Neuronal stem cell (in vitro differentiated cells): ENCODE data around the gene CDH13.

Experiments used
- DNase-seq: peaks from one replicate; pipeline ENCODE4 v3.0.0-alpha.2; 2013; ENCODE audit warnings: low spot score
- H2AFZ ChIP-seq: one replicate; pipeline ENCODE4 v1.6.1; 2013; ENCODE audit warnings: mild to moderate bottlenecking, low read length, inconsistent platforms
- H2AK5ac ChIP-seq: 2 replicates; pipeline ENCODE4 v1.6.1; 2013; ENCODE audit warnings: low read depth, mild to moderate bottlenecking, inconsistent platforms, low read length, moderate library complexity, mixed read lengths
- H2BK120ac ChIP-seq: 2 replicates; pipeline ENCODE4 v1.6.1; 2013; ENCODE audit warnings: low read depth, mild to moderate bottlenecking, inconsistent platforms, low read length, moderate library complexity, mixed read lengths
- H2BK12ac ChIP-seq: one replicate; pipeline ENCODE4 v1.6.1; 2013; ENCODE audit warnings: low read length, inconsistent platforms
- H2BK15ac ChIP-seq: 2 replicates; pipeline ENCODE4 v1.6.1; 2013; ENCODE audit warnings: mild to moderate bottlenecking, low read length, inconsistent platforms, mixed read lengths
- H2BK5ac ChIP-seq: one replicate; pipeline ENCODE4 v1.6.1; 2013; ENCODE audit warnings: inconsistent platforms, mild to moderate bottlenecking, low read length, moderate library complexity
- H3K14ac ChIP-seq: one replicate; pipeline ENCODE4 v1.6.1; 2013; ENCODE audit warnings: low read length, inconsistent platforms
- H3K18ac ChIP-seq: 2 replicates; pipeline ENCODE4 v1.6.1; 2013; ENCODE audit warnings: low read length, inconsistent platforms
- H3K23ac ChIP-seq: 2 replicates; pipeline ENCODE4 v1.6.1; 2013; ENCODE audit warnings: low read depth, mild to moderate bottlenecking, mixed read lengths, low read length, inconsistent platforms; ENCODE audit not compliant: poor library complexity
- H3K27ac ChIP-seq: replicated peaks from 3 replicates; pipeline ENCODE4 v1.5.1; 2013; ENCODE audit warnings: low read length, inconsistent platforms
- H3K27me3 ChIP-seq, 3 experiments: 2 replicates each; pipeline ENCODE4 v1.6.1; 2013; ENCODE audit warnings: low read length in 3 of 3, mild to moderate bottlenecking in 2 of 3, inconsistent platforms in 1 of 3, low read depth in 1 of 3, mixed read lengths in 1 of 3, moderate library complexity in 1 of 3; ENCODE audit not compliant: control insufficient read depth in 3 of 3, insufficient read depth in 3 of 3
- H3K36me3 ChIP-seq, 2 donors: replicated peaks in 1 of 2; 2 replicates each; pipeline ENCODE4 v1.6.1; 2013; ENCODE audit warnings: low read length in 2 of 2; ENCODE audit not compliant: control insufficient read depth in 2 of 2, insufficient read depth in 2 of 2
- H3K4ac ChIP-seq: 2 replicates; pipeline ENCODE4 v1.6.1; 2013; ENCODE audit warnings: inconsistent platforms, mild to moderate bottlenecking, low read length, moderate library complexity
- H3K4me1 ChIP-seq, 2 donors: 1 replicate in 1 of 2; 2 replicates in 1 of 2; pipeline ENCODE4 v1.6.1; 2013; ENCODE audit warnings: low read length in 2 of 2, low read depth in 1 of 2; ENCODE audit not compliant: control insufficient read depth in 2 of 2, insufficient read depth in 1 of 2
- H3K4me2 ChIP-seq: one replicate; pipeline ENCODE4 v1.6.1; 2013; ENCODE audit warnings: mild to moderate bottlenecking, low read length, inconsistent platforms; ENCODE audit not compliant: insufficient read depth, poor library complexity, severe bottlenecking
- H3K4me3 ChIP-seq, 2 donors: 2 replicates each; pipeline ENCODE4 v1.5.1; 2013; ENCODE audit warnings: low read length in 2 of 2, mild to moderate bottlenecking in 2 of 2, inconsistent platforms in 1 of 2, moderate library complexity in 1 of 2
- H3K79me1 ChIP-seq: one replicate; pipeline ENCODE4 v1.6.1; 2013; ENCODE audit warnings: low read depth, mild to moderate bottlenecking, inconsistent platforms, low read length, moderate library complexity
- H3K9ac ChIP-seq: one replicate; pipeline ENCODE4 v1.6.1; 2013; ENCODE audit warnings: mild to moderate bottlenecking, low read depth, low read length, inconsistent platforms; ENCODE audit not compliant: poor library complexity
- H3K9me3 ChIP-seq, 2 donors: replicated peaks in 1 of 2; 2 replicates each; pipeline versions ENCODE3 to v1.6.1; 2013; ENCODE audit warnings: low read length in 2 of 2, mild to moderate bottlenecking in 2 of 2, inconsistent platforms in 1 of 2, low read depth in 1 of 2, mixed read lengths in 1 of 2, moderate library complexity in 1 of 2; ENCODE audit not compliant: control insufficient read depth in 2 of 2, insufficient read depth in 1 of 2
- H4K8ac ChIP-seq: one replicate; pipeline ENCODE4 v1.6.1; 2013; ENCODE audit warnings: low read depth, mild to moderate bottlenecking, inconsistent platforms, low read length, moderate library complexity
- H4K91ac ChIP-seq: one replicate; pipeline ENCODE4 v1.6.1; 2013; ENCODE audit warnings: low read length, low read depth, mild to moderate bottlenecking, inconsistent platforms; ENCODE audit not compliant: poor library complexity
- WGBS, 2 donors: extraction: QIAGEN DNeasy Blood & Tissue Kit; methylation state at CpG; one replicate each; pipeline ENCODE4 v1.1.7; 2013; ENCODE audit warnings: missing lambda C conversion rate in 2 of 2, mixed read lengths in 1 of 2; ENCODE audit not compliant: insufficient read length in 2 of 2, insufficient replicate concordance in 1 of 2; ENCODE audit errors: extremely low coverage in 2 of 2; 5-methylcytosine and 5-hydroxymethylcytosine counted together

The CDH13 gene

DNA sequence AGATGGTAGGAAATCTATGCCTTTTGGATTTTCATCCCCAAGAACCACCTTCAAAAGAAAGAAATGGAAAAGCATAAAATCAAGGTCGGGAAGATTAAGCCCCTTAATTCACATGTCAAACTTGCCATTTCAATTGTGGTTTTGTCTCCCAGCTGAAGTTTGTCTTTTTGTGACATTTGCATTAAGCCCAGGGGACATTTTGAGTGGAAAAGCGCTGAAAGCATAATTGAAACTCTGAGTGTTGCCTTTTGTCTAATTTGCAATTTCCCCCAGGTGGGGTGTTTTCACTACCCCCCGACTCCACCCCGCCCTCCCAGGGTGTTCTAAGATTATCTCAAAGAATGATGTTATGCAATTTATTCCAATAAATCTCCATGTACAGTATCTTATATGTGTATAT, 396.2 kb downstream of the CDH13 start:
- H2AFZ ChIP-seq = no peak overlapping the region
- no peak overlapping the region for H3K4me2 ChIP-seq
- no peak overlapping the region for H4K91ac ChIP-seq
- H3K14ac ChIP-seq = no peak overlapping the region
- H3K18ac ChIP-seq = no peak overlapping the region
- H3K9ac ChIP-seq = no peak overlapping the region
- no peaks in the 10 kb centered on the region for H3K79me1 ChIP-seq
- H3K23ac ChIP-seq = no peak overlapping the region
- H2BK12ac ChIP-seq = no peak overlapping the region
- DNase-seq = no peak
- H2BK15ac ChIP-seq = no peak overlapping the region
- peaks cover 0 to 2% of the 10 kb centered on the region in 2 donors for H3K9me3 ChIP-seq
- H4K8ac ChIP-seq = no peak overlapping the region
- no peak overlapping the region for H2BK120ac ChIP-seq
- no peak overlapping the region for H3K4ac ChIP-seq
- H3K36me3 ChIP-seq = no peaks in the 10 kb centered on the region
- H2AK5ac ChIP-seq = no peak overlapping the region
- no peak overlapping the region for H3K4me3 ChIP-seq
- no peaks in the 10 kb centered on the region for H3K27me3 ChIP-seq
- no peaks in the 10 kb centered on the region for H3K4me1 ChIP-seq
- WGBS, 2 donors = no CpG with 5 or more reads among the region's 4 CpGs
- no peak overlapping the region for H3K27ac ChIP-seq
- no peak overlapping the region for H2BK5ac ChIP-seq

DNA sequence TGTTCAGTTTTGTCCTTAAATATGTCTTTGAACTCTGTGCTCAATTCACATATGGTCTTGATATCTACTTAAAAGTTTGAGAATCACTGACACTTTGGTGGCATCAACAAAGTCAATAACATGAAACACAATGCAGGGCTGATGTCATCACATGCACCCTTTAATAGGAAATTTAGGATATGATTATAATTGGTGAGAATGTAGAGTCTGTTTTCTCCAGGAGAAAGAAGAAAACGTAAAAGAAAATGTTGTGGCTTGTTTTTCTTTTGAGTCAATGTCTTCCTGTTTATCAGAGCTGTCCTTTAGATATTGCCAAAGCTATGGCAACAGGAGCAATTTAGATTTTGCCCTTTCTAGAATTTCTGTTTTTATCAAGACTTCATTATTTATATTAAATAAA, 396.9 kb downstream of the CDH13 start:
- Histone ChIP-seq H4K91ac (no peak overlapping the region), H3K27me3 (no peaks in the 10 kb centered on the region), H3K4me3 (no peak overlapping the region), H3K36me3 (no peaks in the 10 kb centered on the region), H2AFZ (no peak overlapping the region), H3K9ac (no peak overlapping the region), H3K27ac (no peak overlapping the region), H3K4me2 (no peak overlapping the region), H3K9me3 (peaks cover 0 to 2% of the 10 kb centered on the region in 2 donors), H3K79me1 (no peaks in the 10 kb centered on the region), H2BK12ac (no peak overlapping the region), H2BK5ac (no peak overlapping the region), H2BK15ac (no peak overlapping the region), H3K4ac (no peak overlapping the region), H3K18ac (no peak overlapping the region), H2BK120ac (no peak overlapping the region), H2AK5ac (no peak overlapping the region), H3K23ac (no peak overlapping the region), H3K4me1 (no peaks in the 10 kb centered on the region), H3K14ac (no peak overlapping the region), H4K8ac (no peak overlapping the region)
- DNase-seq = no peak
- 100% methylated on average over 1 of the region's 1 CpG; no CpG with 5 or more reads in 1 of the 2 donors for WGBS, 2 donors

DNA sequence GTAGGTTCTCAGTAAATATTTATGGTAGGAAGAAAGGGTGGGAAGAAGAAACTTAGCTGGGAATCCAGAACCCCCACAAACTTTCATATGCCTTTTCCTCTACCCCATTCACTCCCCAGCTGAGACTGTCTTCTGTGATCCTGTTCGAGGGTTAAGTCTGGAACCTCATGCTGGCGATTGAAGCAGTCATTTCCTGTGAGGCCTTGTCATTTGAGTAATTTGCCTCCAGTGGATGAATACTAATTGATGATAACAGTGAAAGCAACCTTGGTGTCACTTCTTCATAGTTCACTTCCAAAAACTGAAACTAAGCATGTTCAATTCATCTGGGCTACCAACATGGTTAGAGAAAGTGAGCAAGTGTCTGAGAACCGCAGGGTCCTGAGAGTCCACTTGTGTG, 401.2 kb downstream of the CDH13 start:
- H4K91ac ChIP-seq = no peak overlapping the region
- H3K4me2 ChIP-seq = no peak overlapping the region
- no peak overlapping the region for H3K18ac ChIP-seq
- H3K36me3 ChIP-seq = no peaks in the 10 kb centered on the region
- H2BK5ac ChIP-seq = no peak overlapping the region
- H3K23ac ChIP-seq = no peak overlapping the region
- H3K4ac ChIP-seq = no peak overlapping the region
- no peak overlapping the region for H2BK15ac ChIP-seq
- H3K27ac ChIP-seq = no peak overlapping the region
- H2AK5ac ChIP-seq = no peak overlapping the region
- no peak overlapping the region for H3K4me3 ChIP-seq
- no peak overlapping the region for H2AFZ ChIP-seq
- H3K27me3 ChIP-seq = no peaks in the 10 kb centered on the region
- H3K4me1 ChIP-seq = no peaks in the 10 kb centered on the region
- no peak overlapping the region for H3K14ac ChIP-seq
- no peak for DNase-seq
- H3K9ac ChIP-seq = no peak overlapping the region
- no peak overlapping the region for H2BK120ac ChIP-seq
- H2BK12ac ChIP-seq = no peak overlapping the region
- H3K79me1 ChIP-seq = no peaks in the 10 kb centered on the region
- H4K8ac ChIP-seq = no peak overlapping the region
- no CpG with 5 or more reads among the region's 3 CpGs for whole genome bisulfite sequencing, 2 donors
- peaks cover 0 to 2% of the 10 kb centered on the region in 2 donors for H3K9me3 ChIP-seq

DNA sequence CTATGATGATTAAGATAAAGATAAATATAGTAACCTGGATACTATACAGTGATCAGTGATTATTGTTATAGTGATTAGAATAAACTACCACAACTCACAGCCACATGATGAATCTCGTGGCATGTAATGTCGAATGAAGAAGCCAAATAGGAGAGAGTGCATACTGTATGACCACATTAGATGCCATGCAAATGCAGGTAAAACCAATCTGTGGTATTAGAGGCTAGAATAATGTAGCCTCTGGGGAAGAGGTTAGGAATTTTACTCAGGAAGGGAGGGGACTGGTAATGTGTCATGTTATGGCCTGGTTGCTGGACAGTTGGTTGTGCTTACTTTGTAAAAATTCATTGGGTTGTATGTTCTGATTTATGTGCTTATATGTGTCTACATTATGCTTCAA, 402.7 kb downstream of the CDH13 start:
- DNase-seq = no peak

More for the DNA sequence above, 402.7 kb downstream of the CDH13 start:
- Histone ChIP-seq H3K79me1 (no peaks in the 10 kb centered on the region), H3K27ac (no peak overlapping the region), H3K27me3 (no peaks in the 10 kb centered on the region), H2BK12ac (no peak overlapping the region), H3K4me3 (no peak overlapping the region), H3K14ac (no peak overlapping the region), H2BK5ac (no peak overlapping the region), H3K9me3 (peaks cover 0 to 2% of the 10 kb centered on the region in 2 donors), H4K8ac (no peak overlapping the region), H3K18ac (no peak overlapping the region), H3K23ac (no peak overlapping the region), H3K4me1 (no peaks in the 10 kb centered on the region), H2BK15ac (no peak overlapping the region), H3K4ac (no peak overlapping the region), H3K36me3 (no peaks in the 10 kb centered on the region), H3K4me2 (no peak overlapping the region), H2AK5ac (no peak overlapping the region), H2BK120ac (no peak overlapping the region), H3K9ac (no peak overlapping the region), H4K91ac (no peak overlapping the region), H2AFZ (no peak overlapping the region)
- WGBS, 2 donors = no CpG with 5 or more reads among the region's 2 CpGs
